GM19351 (cell line): ENCODE measurements around the gene RIT2.

ENCODE experiments used
- ATAC-seq: cut with Tn5 transposase; IDR thresholded peaks from one replicate; pipeline ENCODE4 v1.9.1; 2021; ENCODE audit warnings: mild to moderate bottlenecking, moderate library complexity; ENCODE audit not compliant: unreplicated experiment

The RIT2 gene

DNA sequence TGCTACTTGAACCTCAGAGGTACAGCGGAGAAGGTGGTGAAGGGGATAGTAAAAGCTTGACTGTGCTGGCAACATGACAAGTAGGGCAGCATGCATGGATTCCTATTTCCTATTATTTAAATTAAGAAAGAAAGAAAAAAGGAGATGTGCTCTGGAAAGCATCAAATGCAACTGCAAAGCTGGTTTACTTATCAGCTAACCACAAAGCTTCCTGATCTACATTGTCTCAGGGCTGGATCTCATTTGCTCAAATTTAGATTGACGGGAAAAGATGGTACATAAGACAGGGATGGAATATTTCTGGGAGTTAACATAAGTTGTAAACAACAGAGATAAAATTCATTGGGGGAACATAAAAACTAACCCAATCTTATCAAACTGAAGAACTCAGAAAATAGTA, 178.0 kb downstream of the RIT2 start:
- ATAC-seq = no peak

DNA sequence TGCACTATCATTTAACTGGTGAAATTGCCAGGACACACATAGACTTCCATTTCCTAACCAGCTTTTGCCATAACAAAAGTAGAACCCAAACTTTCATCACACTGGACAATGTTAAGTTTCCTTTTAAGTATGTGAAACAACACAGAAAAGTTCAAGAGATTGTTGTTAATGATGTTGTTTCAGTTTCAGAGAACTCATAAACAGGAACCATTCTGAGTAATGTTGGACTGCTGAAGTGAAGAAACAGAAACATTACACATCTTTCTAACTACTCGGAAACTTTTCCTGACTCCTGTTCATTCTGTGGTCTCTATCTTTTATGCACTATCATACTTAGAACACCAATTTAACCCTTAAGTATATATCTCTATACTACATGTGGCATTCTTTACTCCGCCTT, 179.2 kb downstream of the RIT2 start:
- no peak for ATAC-seq

DNA sequence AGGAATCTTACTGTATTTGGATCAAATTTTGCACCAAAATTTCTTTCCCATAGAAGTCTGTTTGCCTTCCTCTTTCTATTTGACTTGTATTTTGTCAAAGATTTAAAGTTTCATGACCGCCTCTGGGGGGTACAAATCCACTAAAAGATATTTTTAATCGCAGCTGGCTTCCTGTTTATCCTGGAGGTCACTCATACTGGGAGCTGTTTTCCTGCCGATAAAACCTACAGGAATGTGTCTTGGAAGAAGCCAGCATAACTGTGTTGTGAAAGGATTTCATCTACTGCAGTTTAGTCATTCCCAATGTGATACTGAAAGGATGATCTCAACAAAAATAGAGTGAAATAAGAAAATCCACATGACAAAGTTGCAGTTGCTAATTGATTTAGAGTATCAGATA, 184.0 kb downstream of the RIT2 start:
- ATAC-seq = no peak

- no peak for ATAC-seq
Observed at GRCh38 chr18:42929857-42930256, 185.6 kb downstream of the RIT2 start.

GRCh38 chr18:42929181-42929580, 186.3 kb downstream of the RIT2 start:
- no peak for ATAC-seq

- no peak for ATAC-seq
Observed at GRCh38 chr18:42925036-42925435, 190.4 kb downstream of the RIT2 start.

- no peak for ATAC-seq
Observed at GRCh38 chr18:42922363-42922762, 193.1 kb downstream of the RIT2 start.

GRCh38 chr18:42921226-42921737, 194.2 kb downstream of the RIT2 start:
- no peak for ATAC-seq

DNA sequence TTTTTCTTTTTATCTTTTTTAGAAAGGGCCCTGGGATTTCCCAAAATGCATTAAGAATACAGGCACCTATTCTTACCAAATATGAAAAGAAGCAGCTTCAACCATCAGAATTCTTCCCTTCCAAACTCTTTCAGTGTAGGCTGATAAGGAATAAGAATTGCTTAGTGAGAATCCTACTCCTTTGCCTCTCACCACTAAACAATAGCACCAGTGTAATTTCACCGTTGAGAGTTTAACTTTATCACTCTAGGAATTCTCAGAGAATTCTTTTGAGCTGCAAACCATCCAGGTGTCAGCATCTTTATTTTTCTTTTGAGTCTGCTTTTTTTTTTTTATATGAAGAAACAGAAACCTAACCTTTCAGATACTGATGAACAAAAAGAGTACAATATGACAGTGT, 194.9 kb downstream of the RIT2 start:
- ATAC-seq = no peak

DNA sequence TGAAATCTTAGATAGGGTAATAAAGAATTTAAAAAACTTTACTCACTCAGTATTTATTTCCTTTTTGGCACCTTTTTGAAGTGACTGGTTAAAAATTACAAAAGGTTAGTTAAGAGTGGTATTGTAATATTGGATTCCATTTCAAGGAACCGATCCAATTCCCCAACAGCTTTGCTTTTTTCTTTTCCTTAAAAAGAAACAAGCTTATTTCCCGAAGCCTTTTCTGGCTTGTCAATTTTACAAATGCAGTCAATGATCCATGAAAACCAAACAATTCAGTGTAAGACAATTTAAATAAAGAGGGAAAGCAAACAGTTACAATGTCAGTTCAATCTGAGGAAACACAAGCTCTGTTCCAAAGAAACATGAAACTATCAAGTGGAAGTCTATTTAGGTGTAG, 200.2 kb downstream of the RIT2 start:
- ATAC-seq = no peak

DNA sequence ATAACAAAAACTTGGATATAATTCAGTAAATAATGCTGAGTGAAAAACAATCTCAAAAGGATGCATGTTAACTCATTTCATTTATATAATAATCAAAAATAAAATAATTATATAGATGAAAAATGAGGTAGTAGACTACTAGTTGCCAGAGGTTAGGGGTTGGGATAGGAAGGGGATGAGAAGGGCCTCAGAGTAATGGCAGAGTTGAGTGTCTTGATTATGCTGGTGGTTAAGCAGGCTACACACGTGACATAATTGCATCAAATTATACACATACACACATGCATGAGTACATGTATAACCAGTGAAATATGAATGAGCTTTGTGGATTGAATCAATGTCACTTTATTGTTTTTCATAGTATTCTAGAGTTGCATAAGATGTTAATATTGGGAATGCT, 201.0 kb downstream of the RIT2 start:
- ATAC-seq = no peak

DNA sequence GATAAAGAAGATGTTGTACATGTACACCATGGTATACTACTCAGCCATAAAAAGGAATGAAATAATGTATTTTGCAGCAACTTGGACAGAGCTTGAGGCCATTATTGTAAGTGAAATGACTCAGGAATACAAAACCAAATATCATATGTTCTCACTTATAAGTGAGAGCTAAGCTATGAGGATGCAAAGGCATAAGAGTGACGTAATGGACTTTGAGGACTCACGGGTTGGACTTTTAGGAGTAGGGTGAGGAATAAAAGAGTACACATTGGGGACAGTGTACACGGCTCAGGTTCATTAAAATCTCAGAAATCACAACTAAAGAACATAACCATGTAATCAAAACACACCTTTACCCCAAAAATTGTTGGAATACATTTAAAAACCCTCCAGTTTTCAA, 206.4 kb downstream of the RIT2 start:
- ATAC-seq = no peak

DNA sequence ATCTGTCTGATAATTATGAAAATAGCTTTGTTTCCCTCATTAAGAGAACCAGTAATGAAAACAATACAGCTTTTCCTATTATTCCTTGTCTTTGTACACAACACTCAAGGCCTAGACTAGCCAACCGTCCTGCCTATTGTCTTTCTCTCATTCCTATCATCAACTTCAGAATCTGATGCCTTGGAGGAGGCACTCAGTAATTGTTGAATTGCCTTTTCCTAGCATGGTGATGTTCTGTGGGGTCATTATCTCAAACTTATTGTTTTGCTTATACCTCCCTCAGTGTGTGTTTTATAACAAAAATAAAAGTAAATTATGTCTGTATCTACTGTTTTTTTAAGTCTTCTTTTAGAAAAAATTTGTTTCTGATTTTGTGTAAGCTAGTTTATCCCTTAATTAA, 208.7 kb downstream of the RIT2 start:
- ATAC-seq = no peak

GRCh38 chr18:42901161-42901560, 214.3 kb downstream of the RIT2 start:
- ATAC-seq = no peak

- ATAC-seq = no peak
Observed at GRCh38 chr18:42893977-42894376, 221.5 kb downstream of the RIT2 start.

DNA sequence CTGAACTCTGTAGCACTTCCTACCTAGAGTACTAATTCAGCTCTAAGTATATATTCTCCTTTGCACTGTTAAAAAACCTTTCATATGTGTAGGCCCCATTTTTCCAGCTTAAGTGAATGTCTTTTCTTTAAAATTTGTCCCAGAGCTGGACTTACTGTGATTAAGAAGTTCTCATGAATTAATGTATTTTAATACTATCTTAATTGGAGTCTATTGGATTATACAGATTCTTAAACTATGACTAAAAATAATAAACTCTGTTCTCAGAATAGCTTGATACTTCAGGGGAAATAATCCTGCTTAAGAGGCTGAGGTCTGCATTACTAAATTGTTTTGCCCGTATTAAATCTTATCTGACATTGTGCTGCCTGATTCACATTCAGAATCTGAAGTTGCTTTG, 223.3 kb downstream of the RIT2 start:
- ATAC-seq = no peak

DNA sequence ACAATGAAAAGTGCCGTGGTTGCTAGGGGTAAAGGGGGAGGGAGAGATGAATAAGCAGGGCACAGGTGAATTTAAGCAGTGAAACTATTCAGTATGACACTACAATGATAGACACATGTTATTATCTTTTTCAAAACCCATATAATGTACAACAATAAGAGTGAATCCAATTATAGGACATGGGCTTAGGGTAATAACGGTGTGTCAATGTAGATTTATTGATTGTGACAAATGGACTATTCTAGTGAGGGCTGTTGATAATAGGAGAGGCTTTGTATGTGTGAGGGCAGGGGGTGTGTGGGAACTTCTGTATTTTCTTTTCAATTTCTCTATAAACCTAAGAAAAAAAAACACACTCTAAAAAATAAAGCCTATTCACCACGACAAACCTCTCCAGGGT, 223.8 kb downstream of the RIT2 start:
- no peak for ATAC-seq

GRCh38 chr18:42883169-42883568, 232.3 kb downstream of the RIT2 start:
- no peak for ATAC-seq

DNA sequence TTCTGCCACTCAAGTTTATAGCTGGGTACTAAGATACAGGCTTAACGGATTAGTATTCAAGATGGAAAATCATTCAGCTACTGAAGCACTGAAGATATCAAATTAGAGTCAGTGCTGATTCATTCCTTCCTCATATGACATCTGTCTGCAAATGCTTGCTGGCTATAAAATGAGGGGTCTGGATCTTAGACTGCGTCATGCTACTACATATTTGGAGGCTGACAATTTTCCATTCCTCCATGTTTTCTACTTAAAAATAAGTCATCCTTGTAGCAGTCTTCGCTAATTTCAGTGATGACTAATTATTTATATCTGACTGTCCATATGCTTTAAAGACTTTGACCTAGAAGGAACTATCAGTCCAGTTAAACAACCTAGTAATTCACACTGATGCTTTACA, 233.4 kb downstream of the RIT2 start:
- no peak for ATAC-seq

GRCh38 chr18:42872838-42873237, 242.6 kb downstream of the RIT2 start:
- no peak for ATAC-seq

- ATAC-seq = no peak
Observed at GRCh38 chr18:42864876-42865275, 250.6 kb downstream of the RIT2 start.

DNA sequence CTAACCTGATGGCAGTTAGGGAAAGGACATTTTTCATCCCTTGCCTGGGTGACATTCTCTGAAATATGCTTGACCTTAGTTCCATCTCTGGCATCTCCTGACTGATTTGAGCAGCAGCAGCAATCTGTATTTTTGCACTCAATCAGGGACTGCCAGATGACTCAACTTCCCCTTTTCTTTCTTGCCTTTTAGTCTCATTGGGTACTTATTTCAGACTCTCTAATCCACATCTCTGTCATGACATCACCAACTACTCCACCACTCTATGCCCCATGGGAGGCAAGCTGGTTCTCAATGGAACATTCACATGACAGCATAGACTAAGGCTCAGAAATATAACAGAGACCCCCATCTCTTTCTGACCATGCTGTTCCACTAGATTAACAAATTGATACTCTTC, 254.2 kb downstream of the RIT2 start:
- ATAC-seq = no peak

DNA sequence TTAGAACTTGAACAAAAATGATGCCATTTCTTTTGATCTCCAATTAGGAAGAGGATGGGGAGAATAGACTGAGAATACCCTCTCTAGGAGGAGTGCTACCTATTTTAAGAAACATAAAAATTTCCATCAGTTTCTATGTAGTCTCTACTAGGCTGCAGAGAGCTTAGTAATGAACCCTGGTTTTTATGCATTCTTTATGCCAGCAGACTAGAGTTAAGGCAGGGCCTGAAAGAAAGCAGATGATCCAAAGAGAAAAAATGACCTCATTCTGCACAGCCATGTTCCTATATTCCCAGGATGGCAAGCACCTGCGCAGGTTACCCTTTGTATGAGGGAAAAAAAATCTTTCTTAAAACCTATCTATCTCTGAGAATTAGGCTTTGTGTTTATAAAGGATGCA, 254.9 kb downstream of the RIT2 start:
- no peak for ATAC-seq

DNA sequence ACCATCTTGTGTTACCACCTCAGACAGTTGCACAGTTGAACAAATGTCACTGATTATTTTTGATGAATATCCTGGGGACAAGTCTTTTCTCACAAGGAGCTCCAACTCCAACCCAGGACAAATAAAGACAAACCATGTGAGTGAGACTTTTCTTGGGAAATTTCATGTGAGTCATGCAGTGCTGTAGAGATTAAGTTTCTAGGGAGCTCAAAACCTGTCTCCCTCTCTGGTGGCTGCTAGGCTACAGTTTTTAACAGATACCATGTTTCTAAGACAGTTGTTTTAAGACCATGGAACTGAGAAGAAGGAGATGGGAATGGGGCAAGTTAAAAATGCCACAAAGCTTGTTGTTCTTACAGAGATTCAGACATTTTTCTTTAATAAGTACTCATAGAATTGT, 255.5 kb downstream of the RIT2 start:
- ATAC-seq = no peak
